Right lobe of liver (tissue), 4 donors: Measurements from ENCODE around the gene RNU6-8.

Experiments
- POLR2A ChIP-seq: fragments of 450-650 bp; IDR thresholded peaks from one replicate; pipeline ENCODE4 v1.6.1; 2017; ENCODE audit warnings: antibody characterized with exemption, mild to moderate bottlenecking
- TF ChIP-seq, protein P1 (sequence below), 4 donors: fragments of 200-600 bp in 3 of 4; fragments of 450-650 bp in 1 of 4; IDR thresholded peaks; one replicate each; pipeline versions ENCODE4 v1.5.1 to v1.8.0; 2016 to 2022; ENCODE audit warnings: antibody characterized with exemption in 4 of 4, mild to moderate bottlenecking in 2 of 4
- donor health status: DM: no; HTN: no; CAD: no.
- donor health status: DM: no; HTN: no; CAD: no.
- donor health status: DM: no; HTN: yes; CAD: no.

GRCh38 chr14:32246751-32247150 is 43.7 kb upstream of the RNU6-8 start:
- TF ChIP-seq, protein P1, sequence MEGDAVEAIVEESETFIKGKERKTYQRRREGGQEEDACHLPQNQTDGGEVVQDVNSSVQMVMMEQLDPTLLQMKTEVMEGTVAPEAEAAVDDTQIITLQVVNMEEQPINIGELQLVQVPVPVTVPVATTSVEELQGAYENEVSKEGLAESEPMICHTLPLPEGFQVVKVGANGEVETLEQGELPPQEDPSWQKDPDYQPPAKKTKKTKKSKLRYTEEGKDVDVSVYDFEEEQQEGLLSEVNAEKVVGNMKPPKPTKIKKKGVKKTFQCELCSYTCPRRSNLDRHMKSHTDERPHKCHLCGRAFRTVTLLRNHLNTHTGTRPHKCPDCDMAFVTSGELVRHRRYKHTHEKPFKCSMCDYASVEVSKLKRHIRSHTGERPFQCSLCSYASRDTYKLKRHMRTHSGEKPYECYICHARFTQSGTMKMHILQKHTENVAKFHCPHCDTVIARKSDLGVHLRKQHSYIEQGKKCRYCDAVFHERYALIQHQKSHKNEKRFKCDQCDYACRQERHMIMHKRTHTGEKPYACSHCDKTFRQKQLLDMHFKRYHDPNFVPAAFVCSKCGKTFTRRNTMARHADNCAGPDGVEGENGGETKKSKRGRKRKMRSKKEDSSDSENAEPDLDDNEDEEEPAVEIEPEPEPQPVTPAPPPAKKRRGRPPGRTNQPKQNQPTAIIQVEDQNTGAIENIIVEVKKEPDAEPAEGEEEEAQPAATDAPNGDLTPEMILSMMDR (IDR thresholded peaks at IDR 0.05), result no peak
- TF ChIP-seq POLR2A, result no peak
